GM20000 (cell line): Measurements from ENCODE around the gene UNC13D.
"Not testable (repeated sequence)": the region's sequence is repeated elsewhere in the genome, so short reads cannot be mapped to it uniquely, and the experiment has no call there.

ENCODE experiments used
- DNase-seq: peaks from one replicate; pipeline ENCODE4 v3.0.0; 2012; ENCODE audit warnings: low spot score
- TF ChIP-seq, protein P1 (sequence below): IDR thresholded peaks from 2 replicates; pipeline ENCODE4 v1.5.1; 2012; ENCODE audit warnings: mild to moderate bottlenecking, control low read depth; ENCODE audit errors: extremely low read depth, missing control alignments

UNC13D gene

DNA sequence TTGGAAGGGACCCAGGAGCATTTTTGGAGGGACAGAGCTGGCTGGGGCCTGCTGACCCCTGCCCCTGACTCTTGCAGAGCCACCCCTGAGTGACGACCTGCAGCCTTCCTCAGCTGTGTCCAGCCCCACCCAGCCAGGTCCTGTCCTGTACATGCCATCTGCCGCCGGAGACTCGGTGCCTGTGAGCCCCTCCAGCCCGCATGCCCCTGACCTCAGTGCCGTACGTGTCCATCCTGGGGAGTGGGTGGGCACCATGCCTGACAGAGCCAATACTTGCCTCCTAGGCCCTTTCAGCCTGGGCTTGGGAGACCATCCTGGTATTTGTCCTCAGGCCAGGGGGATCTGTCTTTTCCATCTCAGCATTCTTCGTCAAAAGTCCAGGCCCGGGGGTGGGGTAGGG, 27.5 kb downstream of the UNC13D start:
- TF ChIP-seq, protein P1, sequence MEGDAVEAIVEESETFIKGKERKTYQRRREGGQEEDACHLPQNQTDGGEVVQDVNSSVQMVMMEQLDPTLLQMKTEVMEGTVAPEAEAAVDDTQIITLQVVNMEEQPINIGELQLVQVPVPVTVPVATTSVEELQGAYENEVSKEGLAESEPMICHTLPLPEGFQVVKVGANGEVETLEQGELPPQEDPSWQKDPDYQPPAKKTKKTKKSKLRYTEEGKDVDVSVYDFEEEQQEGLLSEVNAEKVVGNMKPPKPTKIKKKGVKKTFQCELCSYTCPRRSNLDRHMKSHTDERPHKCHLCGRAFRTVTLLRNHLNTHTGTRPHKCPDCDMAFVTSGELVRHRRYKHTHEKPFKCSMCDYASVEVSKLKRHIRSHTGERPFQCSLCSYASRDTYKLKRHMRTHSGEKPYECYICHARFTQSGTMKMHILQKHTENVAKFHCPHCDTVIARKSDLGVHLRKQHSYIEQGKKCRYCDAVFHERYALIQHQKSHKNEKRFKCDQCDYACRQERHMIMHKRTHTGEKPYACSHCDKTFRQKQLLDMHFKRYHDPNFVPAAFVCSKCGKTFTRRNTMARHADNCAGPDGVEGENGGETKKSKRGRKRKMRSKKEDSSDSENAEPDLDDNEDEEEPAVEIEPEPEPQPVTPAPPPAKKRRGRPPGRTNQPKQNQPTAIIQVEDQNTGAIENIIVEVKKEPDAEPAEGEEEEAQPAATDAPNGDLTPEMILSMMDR, result no peak
- no peak for DNase-seq

DNA sequence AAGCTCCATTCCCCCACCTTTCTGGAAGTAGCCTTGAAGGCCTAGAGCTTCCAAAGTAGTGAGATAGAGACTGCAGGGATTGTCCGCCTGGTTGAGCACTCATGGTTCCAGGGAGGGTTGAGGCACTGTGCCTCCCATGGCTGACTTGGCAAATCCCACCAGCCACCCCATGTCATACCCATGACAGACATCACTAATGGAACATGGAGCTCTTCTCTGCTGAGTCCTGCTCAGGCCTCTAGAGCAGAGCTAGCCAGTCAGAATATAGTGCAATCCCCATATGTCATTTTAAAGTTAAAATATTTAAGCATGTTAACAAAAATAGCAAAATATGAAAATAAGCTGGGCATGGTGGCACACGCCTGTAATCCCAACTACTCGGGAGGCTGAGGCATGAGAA, 28.8 kb downstream of the UNC13D start:
- TF ChIP-seq, protein P1, result no peak
- no peak for DNase-seq

DNA sequence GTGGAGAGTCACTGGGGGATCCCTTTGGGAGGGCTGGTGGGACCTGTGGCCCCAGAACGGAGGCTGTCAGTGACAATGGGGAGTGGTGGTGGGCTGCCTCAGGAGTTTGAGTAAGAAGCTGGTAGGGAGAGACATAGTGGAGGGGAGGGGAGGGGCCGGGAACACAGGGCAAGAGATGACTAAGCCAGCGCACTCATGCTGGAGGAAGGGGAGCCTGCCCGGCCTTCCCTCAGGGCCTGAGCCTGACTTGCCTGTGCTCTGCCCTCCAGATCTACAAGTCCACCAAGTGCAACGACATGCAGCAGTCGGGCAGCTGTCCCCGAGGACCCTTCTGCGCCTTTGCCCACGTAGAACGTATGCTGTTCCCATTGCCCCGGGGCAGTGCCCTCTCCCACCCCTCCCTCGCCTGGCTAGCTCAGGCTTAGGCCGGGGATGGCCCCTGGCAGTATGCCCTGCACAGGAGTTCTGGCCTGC, 29.3 kb downstream of the UNC13D start:
- TF ChIP-seq, protein P1, result no peak
- no peak for DNase-seq

DNA sequence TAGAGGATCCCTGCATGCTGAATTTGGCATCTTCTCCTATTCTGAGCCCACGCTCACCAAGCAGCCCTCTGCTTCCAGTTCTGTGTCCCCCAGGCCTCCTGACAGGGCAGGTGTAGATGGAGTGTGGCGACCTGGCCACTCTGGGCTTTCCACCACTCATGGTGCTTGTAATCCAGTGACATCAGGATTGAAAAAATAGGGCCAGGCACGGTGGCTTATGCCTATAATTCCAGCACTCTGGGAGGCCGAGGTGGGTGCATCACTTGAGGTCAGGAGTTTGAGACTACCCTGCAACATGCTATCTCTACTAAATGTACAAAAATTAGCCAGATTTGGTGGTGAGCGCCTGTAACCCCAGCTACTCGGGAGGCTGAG, 30.2 kb downstream of the UNC13D start:
- no peak for DNase-seq
- TF ChIP-seq, protein P1, result no peak

DNA sequence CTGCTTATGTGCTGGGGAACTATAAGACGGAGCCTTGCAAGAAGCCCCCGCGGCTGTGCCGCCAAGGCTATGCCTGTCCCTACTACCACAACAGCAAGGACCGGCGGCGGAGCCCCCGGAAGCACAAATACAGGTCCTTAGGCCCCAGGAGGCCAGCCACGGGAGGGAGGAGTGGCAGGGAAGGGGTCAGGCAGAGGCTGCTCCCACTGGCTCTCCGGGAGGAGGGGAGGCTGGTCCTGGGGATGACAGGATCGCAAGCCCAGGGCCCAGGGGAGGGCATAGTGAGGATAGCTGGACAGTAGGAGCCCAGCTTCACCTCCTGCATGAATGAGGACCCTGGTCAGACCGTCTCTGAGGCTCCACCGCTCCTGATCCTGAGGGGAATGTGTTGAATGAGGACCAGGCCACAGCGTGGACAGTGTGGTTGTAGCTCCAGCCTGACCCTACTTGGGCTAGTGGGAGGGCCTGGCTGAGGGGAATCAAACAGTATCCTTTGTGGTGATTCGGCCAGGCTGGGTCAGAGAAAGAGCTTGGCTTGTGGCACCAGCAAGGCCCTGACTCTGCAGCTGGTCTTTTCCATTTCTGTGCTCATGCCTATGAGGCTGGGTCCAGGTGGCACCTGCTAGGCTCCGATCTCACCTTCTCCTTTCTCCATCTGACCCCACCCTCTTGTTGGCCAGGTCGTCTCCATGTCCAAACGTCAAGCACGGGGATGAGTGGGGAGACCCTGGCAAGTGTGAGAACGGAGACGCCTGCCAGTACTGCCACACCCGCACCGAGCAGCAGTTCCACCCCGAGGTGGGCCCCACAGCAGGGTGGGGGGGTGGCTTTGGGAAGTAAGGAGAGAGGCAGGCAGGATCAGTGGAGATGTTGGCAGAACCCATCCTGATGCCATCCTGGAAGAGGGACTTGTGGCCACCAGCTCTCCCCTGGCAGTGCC, 30.9 kb downstream of the UNC13D start:
- TF ChIP-seq, protein P1, result no peak
- DNase-seq, result no peak

DNA sequence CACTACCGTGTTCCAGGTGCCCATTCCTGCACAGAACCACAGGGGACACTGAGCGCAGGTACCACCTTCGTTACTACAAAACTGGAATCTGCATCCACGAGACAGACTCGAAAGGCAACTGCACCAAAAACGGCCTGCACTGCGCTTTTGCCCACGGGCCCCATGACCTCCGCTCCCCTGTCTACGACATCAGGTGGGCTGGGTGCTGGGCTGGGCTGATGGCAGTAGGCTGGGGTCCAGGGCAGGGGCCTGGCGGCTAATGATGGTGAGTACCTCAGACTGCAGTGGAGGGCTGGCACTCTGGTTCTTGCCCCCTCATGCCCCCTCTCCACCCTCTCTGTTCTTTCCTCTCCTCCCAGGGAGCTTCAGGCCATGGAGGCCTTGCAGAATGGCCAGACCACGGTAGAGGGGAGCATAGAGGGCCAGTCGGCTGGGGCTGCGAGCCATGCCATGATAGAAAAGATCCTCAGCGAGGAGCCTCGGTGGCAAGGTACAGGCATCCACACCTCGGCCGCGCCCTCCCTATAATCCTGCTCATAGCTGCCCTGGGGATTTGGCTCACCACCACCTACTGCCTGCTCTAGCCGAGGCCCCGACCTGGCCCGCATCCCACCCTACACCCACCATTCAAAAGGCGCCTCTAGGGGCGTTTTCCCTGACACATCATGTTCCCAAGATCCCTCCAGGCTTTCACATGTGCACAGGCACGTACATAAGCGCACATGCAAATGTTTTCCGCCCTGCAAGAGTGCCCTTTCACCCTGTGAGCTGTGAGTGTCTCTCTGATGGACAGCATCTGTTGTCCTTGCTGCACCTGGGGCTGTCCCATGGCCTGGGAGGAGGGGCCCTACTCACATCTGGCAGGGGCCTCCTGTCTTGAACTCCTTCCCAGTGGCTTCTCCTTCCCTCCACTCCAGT, 31.8 kb downstream of the UNC13D start:
- TF ChIP-seq, protein P1, result no peak
- no peak for DNase-seq

DNA sequence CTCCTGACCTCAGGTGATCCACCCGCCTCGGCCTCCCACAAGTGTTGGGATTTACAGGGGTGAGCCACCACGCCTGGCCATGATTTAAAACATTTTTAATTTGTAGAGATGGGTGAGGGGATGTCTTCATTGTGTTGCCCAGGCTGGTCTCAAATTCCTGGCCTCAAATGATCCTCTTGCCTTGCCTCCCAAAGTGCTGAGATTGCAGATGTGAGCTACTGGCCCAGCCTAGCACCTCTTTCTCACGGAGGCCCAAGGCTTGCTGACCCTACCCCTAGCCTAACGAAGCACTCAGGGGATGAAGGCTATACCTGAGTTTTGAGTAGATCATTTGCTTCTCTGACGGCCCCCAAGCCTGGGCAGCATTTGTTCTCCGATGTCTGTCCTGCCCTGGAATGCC, 33.0 kb downstream of the UNC13D start:
- TF ChIP-seq, protein P1, result no peak
- no peak for DNase-seq

DNA sequence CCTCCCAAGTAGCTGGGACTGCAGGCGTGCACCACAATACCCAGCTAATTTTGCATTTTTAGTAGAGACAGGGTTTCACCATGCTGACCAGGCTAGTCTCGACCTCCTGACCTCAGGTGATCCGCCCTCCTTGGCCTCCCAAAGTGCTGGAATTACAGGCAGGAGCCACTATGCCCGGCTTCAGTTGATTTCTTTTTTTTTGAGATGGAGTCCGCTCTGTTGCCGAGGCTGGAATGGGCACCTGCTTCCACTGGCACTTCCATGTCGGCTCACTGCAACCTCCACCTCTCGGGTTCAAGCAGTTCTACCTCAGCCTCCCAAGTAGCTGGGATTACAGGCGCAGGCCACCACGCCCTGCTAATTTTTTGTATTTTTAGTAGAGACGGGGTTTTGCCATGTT, 33.4 kb downstream of the UNC13D start:
- DNase-seq, result not testable (repeated sequence)
